K562 (cell line): ENCODE data around the gene NMRK2. TPM values are rescaled to one million over a fixed set of nuclear protein-coding genes. Genes with fewer than 3 reads are reported as not detected.
A peak's percentile ranks its signal among the peaks of the same experiment; 100 is the strongest.

Experiments
- ARID4B ChIP-seq: sonication (generic); formaldehyde crosslinking; IDR thresholded peaks from 2 replicates; pipeline ENCODE4 v1.8.0; 2022; ENCODE audit warnings: mild to moderate bottlenecking, missing genetic modification reagents
- CCNT2 ChIP-seq: IDR thresholded peaks from 2 replicates; pipeline ENCODE4 v1.6.1; 2011; ENCODE audit warnings: borderline replicate concordance, low read depth, mild to moderate bottlenecking, moderate library complexity, mixed read lengths, low read length; ENCODE audit not compliant: insufficient read length; ENCODE audit errors: extremely low read depth
- HES1 ChIP-seq: fragments of 450-650 bp; IDR thresholded peaks from 2 replicates; pipeline ENCODE4 v1.6.1; 2016; ENCODE audit warnings: low read depth, mild to moderate bottlenecking, moderate library complexity
- HNRNPL ChIP-seq: fragments of 200-400 bp; formaldehyde crosslinking; IDR thresholded peaks from 2 replicates; pipeline ENCODE4 v1.6.1; 2017; ENCODE audit warnings: low read depth, mild to moderate bottlenecking, low read length
- MXD1 ChIP-seq: fragments of 250-450 bp; sonication (Bioruptor Pico); IDR thresholded peaks from 2 replicates; pipeline ENCODE4 v1.8.0; 2021; ENCODE audit warnings: borderline replicate concordance, mild to moderate bottlenecking, moderate library complexity; ENCODE audit not compliant: poor library complexity, severe bottlenecking
- NR2C1 ChIP-seq, 2 experiments: fragments of 450-650 bp; IDR thresholded peaks; 2 replicates each; pipeline ENCODE4 v1.6.1; 2017; ENCODE audit warnings: mild to moderate bottlenecking in 2 of 2, antibody characterized with exemption in 1 of 2, inconsistent platforms in 1 of 2, missing compliant biosample characterization in 1 of 2, missing genetic modification characterization in 1 of 2
- PML ChIP-seq: IDR thresholded peaks from 2 replicates; pipeline ENCODE4 v1.6.1; 2012; ENCODE audit warnings: low read length, inconsistent platforms
- POLR2G ChIP-seq: fragments of 200-400 bp; formaldehyde crosslinking; IDR thresholded peaks from 2 replicates; pipeline ENCODE4 v1.6.1; 2017; ENCODE audit warnings: low read depth, mild to moderate bottlenecking, antibody characterized with exemption, low read length, moderate library complexity
- RBM39 ChIP-seq: fragments of 200-400 bp; formaldehyde crosslinking; optimal IDR thresholded peaks from 2 replicates; pipeline ENCODE3; 2018; ENCODE audit warnings: low read depth, low read length
- SMAD1 ChIP-seq: fragments of 150-350 bp; IDR thresholded peaks from 2 replicates; pipeline ENCODE4 v1.6.1; 2014; ENCODE audit warnings: low read length, low read depth; ENCODE audit not compliant: partially characterized antibody
- SUPT5H ChIP-seq: fragments of 450-650 bp; IDR thresholded peaks from 2 replicates; pipeline ENCODE4 v1.6.1; 2016
- ZBTB33 ChIP-seq: sonication (generic); formaldehyde crosslinking; IDR thresholded peaks from 2 replicates; pipeline ENCODE4 v1.8.1; 2023; ENCODE audit warnings: mild to moderate bottlenecking, missing genetic modification reagents
- polyA plus RNA-seq, 8 experiments: library from polyadenylated mRNA; depleted of rRNA in 4 of 8; stranded (reverse) in 5 of 8; unstranded in 3 of 8; fragments of >200 nt; fragmentation: Nextera tagmentation in 2 of 8; fragmentation: Illumina TruSeq in 1 of 8; extraction: Ambion mirVana in 2 of 8; extraction: Trizol in 1 of 8; gene quantifications; 2 replicates each; pipeline versions ENCODE4 v1.2.1 to v1.2.3, GENCODE V29; 2011 to 2014; ENCODE audit warnings: inconsistent platforms in 1 of 8, missing spikeins in 1 of 8
- total RNA-seq, 7 experiments: library from RNA; depleted of rRNA in 6 of 7; stranded (reverse); fragments of >200 nt in 6 of 7; fragmentation: Illumina TruSeq in 2 of 7; extraction: Trizol in 2 of 7; gene quantifications; 2 replicates each; pipeline versions ENCODE4 v1.2.1 to v1.2.3, GENCODE V29; 2011 to 2021; ENCODE audit warnings: low replicate concordance in 1 of 7
- TF ChIP-seq, protein P1 (sequence below): sonication (generic); formaldehyde crosslinking; IDR thresholded peaks from 2 replicates; pipeline ENCODE4 v1.8.0; 2022; ENCODE audit warnings: mild to moderate bottlenecking, missing genetic modification reagents, borderline replicate concordance

NMRK2 gene
- total and polyA plus RNA-seq, 9 of the 15 experiments (the other 6 are each of a cell fraction or from before 2014, with no cell fraction given): not detected

GRCh38 chr19:3981736-3982681 lies 49.1 kb downstream of the NMRK2 start (continued):
- no peak for TF ChIP-seq ZBTB33 (CRISPR knock-in tag)
- TF ChIP-seq SUPT5H: 0 out of 2 replicates have a peak, but pooled peaks have one; percentile 39
- no peak for TF ChIP-seq NR2C1 (IDR thresholded peaks at IDR 0.05)
- TF ChIP-seq NR2C1 (tag; IDR thresholded peaks at IDR 0.05): no peak
- no peak for TF ChIP-seq HES1
- TF ChIP-seq CCNT2: peak; percentile 36
- TF ChIP-seq SMAD1: no peak
- 0 out of 2 replicates have a peak, but pooled peaks have one; percentile 19 for TF ChIP-seq HNRNPL
- TF ChIP-seq, protein P1, sequence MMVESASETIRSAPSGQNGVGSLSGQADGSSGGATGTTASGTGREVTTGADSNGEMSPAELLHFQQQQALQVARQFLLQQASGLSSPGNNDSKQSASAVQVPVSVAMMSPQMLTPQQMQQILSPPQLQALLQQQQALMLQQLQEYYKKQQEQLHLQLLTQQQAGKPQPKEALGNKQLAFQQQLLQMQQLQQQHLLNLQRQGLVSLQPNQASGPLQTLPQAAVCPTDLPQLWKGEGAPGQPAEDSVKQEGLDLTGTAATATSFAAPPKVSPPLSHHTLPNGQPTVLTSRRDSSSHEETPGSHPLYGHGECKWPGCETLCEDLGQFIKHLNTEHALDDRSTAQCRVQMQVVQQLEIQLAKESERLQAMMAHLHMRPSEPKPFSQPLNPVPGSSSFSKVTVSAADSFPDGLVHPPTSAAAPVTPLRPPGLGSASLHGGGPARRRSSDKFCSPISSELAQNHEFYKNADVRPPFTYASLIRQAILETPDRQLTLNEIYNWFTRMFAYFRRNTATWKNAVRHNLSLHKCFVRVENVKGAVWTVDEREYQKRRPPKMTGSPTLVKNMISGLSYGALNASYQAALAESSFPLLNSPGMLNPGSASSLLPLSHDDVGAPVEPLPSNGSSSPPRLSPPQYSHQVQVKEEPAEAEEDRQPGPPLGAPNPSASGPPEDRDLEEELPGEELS (CRISPR knock-in tag): peak; percentile 32; the same call in 1 of the 2 replicates
- 0 out of 2 replicates have a peak, but pooled peaks have one; percentile 10 for TF ChIP-seq PML
- no peak for TF ChIP-seq MXD1 (CRISPR knock-in tag)
- TF ChIP-seq ARID4B: no peak
- TF ChIP-seq POLR2G: peak; percentile 68; the same call in 1 of the 2 replicates
- peak; percentile 25 for TF ChIP-seq RBM39
